ENCODE data around the gene CALCOCO2.
"Not testable (repeated sequence)": the region's sequence is repeated elsewhere in the genome, so short reads cannot be mapped to it uniquely, and the experiment has no call there.

The CALCOCO2 gene

GRCh38 chr17:48830840-48831548 is at the start of gene CALCOCO2:
Gene CALCOCO2 (plus strand): TSS chr17:48831035. CDS start chr17:48841708, 10,673 bp downstream.
- Mint-ChIP-seq H3K4me1 (peaks cover 18 to 35% of the 10 kb centered on the region in 2 donors), H3K27me3 (no peaks in the 10 kb centered on the region), H3K27ac (peak within 1 kb of the TSS; percentile 98), H3K36me3 (no peaks in the 10 kb centered on the region), H3K4me3 (peak within 1 kb of the TSS; percentile 98), H3K9me3 (no peaks in the 10 kb centered on the region)
- ATAC-seq (replicated peaks) (peak; percentile 94 to 96), DNase-seq (peak; percentile 83)

GRCh38 chr17:48787828-48788227 is 43.0 kb upstream of the CALCOCO2 start:
- Mint-ChIP-seq H3K4me3 (no peak overlapping the region), H3K9me3 (no peaks in the 10 kb centered on the region), H3K27me3 (peaks cover 54 to 59% of the 10 kb centered on the region in 2 donors), H3K27ac (no peak overlapping the region), H3K36me3 (no peaks in the 10 kb centered on the region), H3K4me1 (peaks cover 0 to 3% of the 10 kb centered on the region in 2 donors)
- ATAC-seq (replicated peaks) (no peak), DNase-seq (no peak)

- Mint-ChIP-seq H3K27ac (no peak overlapping the region), H3K36me3 (no peaks in the 10 kb centered on the region), H3K9me3 (no peaks in the 10 kb centered on the region), H3K4me3 (no peak overlapping the region), H3K27me3 (peaks cover 60 to 68% of the 10 kb centered on the region in 2 donors), H3K4me1 (peaks cover 0 to 3% of the 10 kb centered on the region in 2 donors)
- ATAC-seq (replicated peaks), result peak in 1 of 2 donors; percentile 5
- DNase-seq, result no peak
These were observed 40.2 kb upstream of the CALCOCO2 start for GRCh38 chr17:48790607-48791127.

DNA sequence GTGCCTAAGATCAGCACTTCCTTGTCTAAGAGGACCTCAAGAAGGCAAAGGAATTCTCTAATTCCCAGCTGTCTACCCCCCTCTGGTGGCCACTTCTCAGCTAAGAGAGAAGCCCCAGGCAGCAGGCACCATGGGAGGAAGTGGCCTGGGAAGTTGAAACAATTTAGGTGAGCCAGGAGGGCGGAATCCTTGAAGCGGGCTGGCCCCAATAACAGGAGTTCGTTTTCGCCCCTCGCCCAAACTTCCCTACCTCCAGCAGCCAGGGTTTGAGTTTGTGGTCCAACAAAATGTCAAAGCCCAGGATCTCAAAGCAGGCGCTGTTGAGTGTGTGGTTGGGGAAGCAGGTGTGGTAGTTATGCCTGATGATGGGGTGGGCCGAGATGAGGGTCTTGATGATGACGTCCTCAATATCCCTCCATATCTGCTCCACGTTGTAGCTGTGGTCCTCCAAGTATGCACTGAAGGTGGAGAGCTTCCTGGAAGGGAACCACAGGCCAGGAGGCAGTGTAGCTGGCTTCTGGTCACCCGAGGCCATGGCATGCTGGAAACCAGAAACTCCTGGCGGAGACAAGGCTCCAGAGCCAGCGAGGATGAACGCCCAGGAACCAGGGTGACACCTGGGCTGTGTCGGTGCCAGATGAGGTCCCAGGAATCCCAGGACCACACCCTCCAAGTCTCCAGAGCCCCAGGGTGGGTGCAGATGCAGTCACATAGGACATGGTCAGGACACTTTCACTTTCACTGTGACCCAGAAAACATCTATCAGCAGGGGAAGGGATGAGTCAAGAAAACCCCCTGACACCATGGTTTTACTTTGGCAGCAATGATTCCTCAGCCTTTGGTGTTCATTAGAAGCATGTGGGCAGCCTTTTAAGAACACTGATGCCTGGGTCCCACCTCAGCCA is 39.5 kb upstream of the CALCOCO2 start:
- Mint-ChIP-seq H3K27ac (no peak overlapping the region), H3K9me3 (no peaks in the 10 kb centered on the region), H3K4me3 (no peak overlapping the region), H3K27me3 (peaks cover 54 to 67% of the 10 kb centered on the region in 2 donors), H3K4me1 (peaks cover 0 to 5% of the 10 kb centered on the region in 2 donors), H3K36me3 (no peaks in the 10 kb centered on the region)
- DNase-seq, result no peak
- ATAC-seq (replicated peaks), result peak; percentile 69 to 92

DNA sequence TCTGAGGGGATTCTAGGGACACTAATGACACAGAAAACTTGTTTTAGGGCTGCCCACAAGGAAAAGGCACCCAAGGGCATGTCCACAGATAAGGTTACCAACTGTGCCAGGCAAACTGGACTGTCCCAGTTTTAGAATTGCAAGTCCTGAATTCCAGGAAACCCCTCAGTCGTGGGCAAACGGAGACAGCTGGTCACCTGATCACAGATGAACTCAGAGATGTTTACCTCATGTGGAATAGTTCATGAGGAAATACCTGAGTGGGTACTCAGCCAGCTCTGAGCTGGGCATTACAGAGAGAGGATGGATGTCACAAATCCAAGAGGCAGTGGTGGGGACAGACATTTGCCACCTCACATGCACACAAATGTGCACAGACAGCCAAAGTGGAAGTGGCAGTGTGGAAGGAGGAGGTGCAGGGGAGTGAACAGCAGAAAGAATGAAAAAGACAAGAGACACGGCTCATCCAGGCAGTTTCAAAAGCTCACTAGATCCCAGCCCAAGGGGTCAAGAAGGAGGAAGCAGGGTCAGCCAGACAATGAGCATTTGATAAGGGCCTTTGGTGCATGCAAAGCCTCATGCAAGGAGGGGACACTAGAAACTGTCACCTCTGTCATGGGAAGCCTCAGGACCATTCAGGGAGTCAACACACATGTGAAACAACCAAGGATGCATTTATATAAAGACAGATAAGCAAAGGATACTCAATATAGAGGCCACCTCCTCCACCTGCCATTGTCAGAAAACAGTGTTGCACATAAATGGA is 38.6 kb upstream of the CALCOCO2 start:
- ATAC-seq (replicated peaks) (no peak), DNase-seq (no peak)
- peak overlapping the region; percentile 27 for H3K27ac Mint-ChIP-seq
- H3K27me3 Mint-ChIP-seq, result peaks cover 51 to 68% of the 10 kb centered on the region in 2 donors
- peaks cover 0 to 5% of the 10 kb centered on the region in 2 donors for H3K4me1 Mint-ChIP-seq
- H3K4me3 Mint-ChIP-seq, result no peak overlapping the region
- no peaks in the 10 kb centered on the region for H3K36me3 Mint-ChIP-seq
- no peaks in the 10 kb centered on the region for H3K9me3 Mint-ChIP-seq

GRCh38 chr17:48795444-48796162 is 35.2 kb upstream of the CALCOCO2 start:
- Mint-ChIP-seq H3K27me3 (peaks cover 45 to 66% of the 10 kb centered on the region in 2 donors), H3K36me3 (no peaks in the 10 kb centered on the region), H3K4me1 (peaks cover 7 to 8% of the 10 kb centered on the region in 2 donors), H3K9me3 (no peaks in the 10 kb centered on the region), H3K27ac (no peak overlapping the region), H3K4me3 (no peak overlapping the region)
- ATAC-seq (replicated peaks) (no peak), DNase-seq (no peak)

GRCh38 chr17:48796163-48796522 is 34.7 kb upstream of the CALCOCO2 start:
- Mint-ChIP-seq H3K27me3 (peaks cover 47 to 67% of the 10 kb centered on the region in 2 donors), H3K4me1 (peaks cover 7 to 10% of the 10 kb centered on the region in 2 donors)
- not testable (repeated sequence) for DNase-seq; H3K4me3 Mint-ChIP-seq; H3K9me3 Mint-ChIP-seq; H3K36me3 Mint-ChIP-seq; ATAC-seq (replicated peaks); H3K27ac Mint-ChIP-seq

DNA sequence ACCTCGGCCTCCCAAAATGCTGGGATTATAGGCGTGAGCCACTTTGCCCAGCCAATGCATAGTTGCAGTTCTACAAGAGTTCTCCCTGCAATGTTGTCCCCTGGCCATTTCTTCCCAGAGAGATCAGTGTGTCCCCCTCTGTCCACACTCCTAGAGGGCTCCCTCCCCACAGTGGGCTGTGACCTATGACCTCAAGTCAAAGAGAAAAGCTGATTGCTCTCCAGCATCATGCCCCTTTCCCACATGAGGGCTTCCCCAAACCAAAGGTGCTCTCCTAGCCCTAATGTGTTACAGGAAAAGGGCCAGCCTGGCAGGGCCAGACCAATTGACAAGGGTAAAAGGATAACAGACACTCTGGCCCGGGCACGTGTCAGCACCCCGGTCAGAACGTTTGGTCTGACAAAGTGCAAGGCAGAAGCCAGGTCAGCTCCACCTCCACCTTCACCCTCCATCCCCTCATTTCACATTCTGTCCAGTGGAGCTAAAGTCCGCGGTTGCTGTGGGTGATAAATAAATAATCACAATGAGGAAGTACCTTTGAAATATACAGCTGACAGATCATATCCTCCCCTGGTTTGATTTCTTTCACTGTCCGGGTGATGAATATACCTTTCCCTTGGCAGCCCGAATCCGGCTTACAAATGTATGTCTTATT is 31.6 kb upstream of the CALCOCO2 start:
- Mint-ChIP-seq H3K4me3 (no peak overlapping the region), H3K27me3 (peaks cover 30 to 53% of the 10 kb centered on the region in 2 donors), H3K27ac (peak overlapping the region; percentile 65), H3K4me1 (peaks cover 4 to 10% of the 10 kb centered on the region in 2 donors), H3K36me3 (no peaks in the 10 kb centered on the region), H3K9me3 (no peaks in the 10 kb centered on the region)
- no peak for ATAC-seq (replicated peaks)
- DNase-seq, result no peak

GRCh38 chr17:48800626-48801217 is 30.1 kb upstream of the CALCOCO2 start:
- DNase-seq (no peak), ATAC-seq (replicated peaks) (no peak)
- H3K4me1 Mint-ChIP-seq, result peaks cover 4 to 18% of the 10 kb centered on the region in 2 donors
- H3K4me3 Mint-ChIP-seq, result no peak overlapping the region
- no peak overlapping the region for H3K27ac Mint-ChIP-seq
- H3K9me3 Mint-ChIP-seq, result no peaks in the 10 kb centered on the region
- peaks cover 34 to 62% of the 10 kb centered on the region in 2 donors for H3K27me3 Mint-ChIP-seq
- H3K36me3 Mint-ChIP-seq, result no peaks in the 10 kb centered on the region

GRCh38 chr17:48804936-48805411 is 25.9 kb upstream of the CALCOCO2 start:
- peak overlapping the region; percentile 28 for H3K27ac Mint-ChIP-seq
- peak; percentile 39 for DNase-seq
- H3K27me3 Mint-ChIP-seq, result peaks cover 23 to 42% of the 10 kb centered on the region in 2 donors
- no peaks in the 10 kb centered on the region for H3K9me3 Mint-ChIP-seq
- H3K4me3 Mint-ChIP-seq, result no peak overlapping the region
- peaks cover 0 to 11% of the 10 kb centered on the region in 2 donors for H3K4me1 Mint-ChIP-seq
- no peaks in the 10 kb centered on the region for H3K36me3 Mint-ChIP-seq
- peak; percentile 81 to 90 for ATAC-seq (replicated peaks)

GRCh38 chr17:48809182-48809581 is 21.7 kb upstream of the CALCOCO2 start:
- DNase-seq, result no peak
- no peak for ATAC-seq (replicated peaks)
- H3K27ac Mint-ChIP-seq, result no peak overlapping the region
- no peaks in the 10 kb centered on the region for H3K36me3 Mint-ChIP-seq
- H3K27me3 Mint-ChIP-seq, result peaks cover 9 to 37% of the 10 kb centered on the region in 2 donors
- peaks cover 0 to 8% of the 10 kb centered on the region in 2 donors for H3K4me1 Mint-ChIP-seq
- no peak overlapping the region for H3K4me3 Mint-ChIP-seq
- H3K9me3 Mint-ChIP-seq, result no peaks in the 10 kb centered on the region

DNA sequence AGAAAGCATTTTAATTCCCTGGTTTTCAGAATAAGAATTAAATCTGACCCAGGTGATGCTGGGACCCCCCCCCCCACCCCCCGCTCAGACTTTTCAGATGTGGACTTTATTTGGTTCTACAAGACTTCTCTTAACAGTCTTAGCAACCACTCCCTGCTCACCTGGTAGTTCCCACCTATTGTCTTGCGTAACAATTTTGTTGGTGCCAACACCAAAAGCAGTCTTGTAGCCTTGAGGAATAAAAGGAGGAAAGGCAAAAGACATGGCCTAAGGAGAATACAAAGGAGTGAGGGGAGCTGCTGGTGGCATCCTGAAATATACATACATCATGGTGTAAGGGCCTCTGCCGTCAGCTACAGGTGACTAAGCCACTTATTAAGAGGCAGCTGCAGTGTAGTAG is 18.8 kb upstream of the CALCOCO2 start:
- H3K27ac Mint-ChIP-seq, result no peak overlapping the region
- ATAC-seq (replicated peaks), result no peak

More for the DNA sequence above, 18.8 kb upstream of the CALCOCO2 start:
- Mint-ChIP-seq H3K27me3 (peaks cover 19 to 38% of the 10 kb centered on the region in 2 donors), H3K36me3 (no peaks in the 10 kb centered on the region), H3K4me3 (no peak overlapping the region), H3K4me1 (peaks cover 6 to 14% of the 10 kb centered on the region in 2 donors), H3K9me3 (no peaks in the 10 kb centered on the region)
- DNase-seq, result no peak

All from stimulated activated naive B cell treated with anti-CD40 and anti-IgM and Interleukin-4, amounts not matched to agents 10 μg/mL and 1 μg/mL and 100 μg/mL, for 72 hours (primary cell).